IMR-90 (cell line): ENCODE measurements around the gene C1QTNF1. TPM values are rescaled to one million over a fixed set of nuclear protein-coding genes. Genes with fewer than 3 reads are reported as not detected.

Source experiments
- ATAC-seq: fragments of 200-7000 bp; cut with Tn5 transposase; 2 replicates; pipeline ENCODE4 v1.9.1; 2020; ENCODE audit warnings: low read depth, mild to moderate bottlenecking, moderate library complexity
- BruUV-seq: library from RNA; stranded (reverse); fragments of 400-500 nt; replicated peaks from 2 replicates; lab custom pipeline; 2021; lab: Mats Ljungman, UMichigan
- CTCF ChIA-PET: fragments of 300-600 bp; formaldehyde crosslinking; extraction: SDS; loops from one replicate; lab custom pipeline; 2021; ENCODE audit warnings: antibody characterized with exemption; lab: Yijun Ruan, JAX
- POLR2A ChIA-PET: fragments of 300-600 bp; sonication (Branson Sonifier 250); formaldehyde crosslinking; loops from one replicate; lab custom pipeline; 2022; ENCODE audit warnings: antibody characterized with exemption; ENCODE audit not compliant: unreplicated experiment; lab: Charles Lee
- DNase-seq: peaks from one replicate; pipeline ENCODE4 v3.0.0; 2013
- H2AFZ ChIP-seq: replicated peaks from 2 replicates; pipeline ENCODE3; 2013; ENCODE audit warnings: low read length, mild to moderate bottlenecking; ENCODE audit not compliant: poor library complexity
- H2AK5ac ChIP-seq: 2 replicates; pipeline ENCODE4 v1.6.1; 2013; ENCODE audit warnings: low read depth, low read length, inconsistent platforms
- H2AK9ac ChIP-seq: replicated peaks from 2 replicates; pipeline ENCODE3; 2013; ENCODE audit warnings: mild to moderate bottlenecking, low read depth, low read length, moderate library complexity; ENCODE audit not compliant: poor library complexity
- H2BK120ac ChIP-seq: 2 replicates; pipeline ENCODE4 v1.6.1; 2013; ENCODE audit warnings: low read depth, low read length, inconsistent platforms
- H2BK15ac ChIP-seq: 3 replicates; pipeline ENCODE4 v1.6.1; 2013; ENCODE audit warnings: low read depth, low read length, inconsistent platforms
- H2BK20ac ChIP-seq: 2 replicates; pipeline ENCODE4 v1.6.1; 2013; ENCODE audit warnings: low read depth, mild to moderate bottlenecking, inconsistent platforms, low read length, moderate library complexity
- H2BK5ac ChIP-seq: 2 replicates; pipeline ENCODE4 v1.6.1; 2013; ENCODE audit warnings: mild to moderate bottlenecking, low read depth, low read length, inconsistent platforms; ENCODE audit not compliant: poor library complexity, severe bottlenecking
- H3K14ac ChIP-seq: replicated peaks from 2 replicates; pipeline ENCODE4 v1.6.1; 2013; ENCODE audit warnings: low read depth, low read length, inconsistent platforms
- H3K18ac ChIP-seq: 2 replicates; pipeline ENCODE4 v1.6.1; 2013; ENCODE audit warnings: low read depth, low read length, control low read depth
- H3K23ac ChIP-seq: 2 replicates; pipeline ENCODE4 v1.6.1; 2013; ENCODE audit warnings: low read depth, low read length, inconsistent platforms
- H3K27ac ChIP-seq: 2 replicates; pipeline ENCODE4 v1.5.1; 2013; ENCODE audit warnings: mild to moderate bottlenecking, control low read depth, low read length; ENCODE audit not compliant: insufficient read depth
- H3K27me3 ChIP-seq: 2 replicates; pipeline ENCODE4 v1.6.1; 2013; ENCODE audit warnings: low read length; ENCODE audit not compliant: control insufficient read depth, insufficient read depth
- H3K36me3 ChIP-seq: 2 replicates; pipeline ENCODE4 v1.6.1; 2013; ENCODE audit warnings: low read length, mixed read lengths; ENCODE audit not compliant: control insufficient read depth, insufficient read depth
- H3K4ac ChIP-seq: 2 replicates; pipeline ENCODE4 v1.6.1; 2013; ENCODE audit warnings: low read depth, low read length, inconsistent platforms
- H3K4me1 ChIP-seq: 2 replicates; pipeline ENCODE4 v1.6.1; 2013; ENCODE audit warnings: low read length, mixed read lengths; ENCODE audit not compliant: control insufficient read depth, insufficient read depth
- H3K4me2 ChIP-seq: 2 replicates; pipeline ENCODE4 v1.6.1; 2013; ENCODE audit warnings: low read depth, mild to moderate bottlenecking, control low read depth, low read length, moderate library complexity
- H3K4me3 ChIP-seq: 2 replicates; pipeline ENCODE4 v1.5.1; 2013; ENCODE audit warnings: low read depth, mild to moderate bottlenecking, control low read depth, low read length, moderate library complexity; ENCODE audit not compliant: insufficient read depth
- H3K56ac ChIP-seq: 2 replicates; pipeline ENCODE4 v1.6.1; 2013; ENCODE audit warnings: low read length, inconsistent platforms; ENCODE audit not compliant: insufficient read depth; ENCODE audit errors: extremely low read depth
- H3K79me1 ChIP-seq, 2 experiments: 2 replicates each; pipeline ENCODE4 v1.6.1; 2013; ENCODE audit warnings: low read length in 2 of 2, inconsistent platforms in 1 of 2, low read depth in 1 of 2
- H3K9ac ChIP-seq: 2 replicates; pipeline ENCODE4 v1.6.1; 2013; ENCODE audit warnings: low read depth, low read length, control low read depth
- H3K9me1 ChIP-seq: 2 replicates; pipeline ENCODE4 v1.6.1; 2013; ENCODE audit warnings: low read length, inconsistent platforms; ENCODE audit not compliant: insufficient read depth
- H3K9me3 ChIP-seq: 2 replicates; pipeline ENCODE4 v1.6.1; 2013; ENCODE audit warnings: low read length; ENCODE audit not compliant: control insufficient read depth, insufficient read depth
- H4K20me1 ChIP-seq: 2 replicates; pipeline ENCODE4 v1.6.1; 2013; ENCODE audit warnings: low read length, inconsistent platforms; ENCODE audit not compliant: insufficient read depth
- H4K5ac ChIP-seq: 2 replicates; pipeline ENCODE4 v1.6.1; 2013; ENCODE audit warnings: mild to moderate bottlenecking, low read depth, low read length, control low read depth
- H4K8ac ChIP-seq, 2 experiments: 2 replicates each; pipeline ENCODE4 v1.6.1; 2013; ENCODE audit warnings: low read depth in 2 of 2, low read length in 2 of 2, control low read depth in 1 of 2, inconsistent platforms in 1 of 2
- H4K91ac ChIP-seq: 2 replicates; pipeline ENCODE4 v1.6.1; 2013; ENCODE audit warnings: low read depth, low read length, inconsistent platforms; ENCODE audit not compliant: insufficient read depth
- BHLHE40 ChIP-seq: fragments of 150-350 bp; IDR thresholded peaks from 2 replicates; pipeline ENCODE4 v1.6.1; 2016; ENCODE audit warnings: mild to moderate bottlenecking, low read depth, low read length
- CEBPB ChIP-seq: IDR thresholded peaks from 2 replicates; pipeline ENCODE4 v1.6.1; 2012; ENCODE audit warnings: low read depth, low read length, improper control_type of control experiment
- CHD1 ChIP-seq: IDR thresholded peaks from 2 replicates; pipeline ENCODE4 v1.6.1; 2012; ENCODE audit warnings: low read depth, low read length, improper control_type of control experiment
- ELK1 ChIP-seq: fragments of 150-350 bp; IDR thresholded peaks from 2 replicates; pipeline ENCODE4 v1.6.1; 2016; ENCODE audit warnings: low read depth, mild to moderate bottlenecking, low read length, moderate library complexity, borderline replicate concordance
- FOS ChIP-seq: fragments of 150-350 bp; IDR thresholded peaks from 2 replicates; pipeline ENCODE4 v1.6.1; 2016; ENCODE audit warnings: low read depth, low read length
- MAFK ChIP-seq: IDR thresholded peaks from 2 replicates; pipeline ENCODE4 v1.6.1; 2012; ENCODE audit warnings: low read depth, low read length, improper control_type of control experiment
- MAZ ChIP-seq: IDR thresholded peaks from 2 replicates; pipeline ENCODE4 v1.6.1; 2012; ENCODE audit warnings: low read depth, mild to moderate bottlenecking, low read length, improper control_type of control experiment, moderate library complexity, borderline replicate concordance
- NFE2L2 ChIP-seq: fragments of 150-350 bp; IDR thresholded peaks from 2 replicates; pipeline ENCODE4 v1.6.1; 2016; ENCODE audit warnings: low read depth, mild to moderate bottlenecking, low read length
- RAD21 ChIP-seq: IDR thresholded peaks from 2 replicates; pipeline ENCODE4 v1.6.1; 2012; ENCODE audit warnings: low read length, improper control_type of control experiment
- RCOR1 ChIP-seq: IDR thresholded peaks from 2 replicates; pipeline ENCODE4 v1.6.1; 2012; ENCODE audit warnings: mild to moderate bottlenecking, low read length, improper control_type of control experiment; ENCODE audit not compliant: insufficient replicate concordance
- RFX5 ChIP-seq: IDR thresholded peaks from 2 replicates; pipeline ENCODE4 v1.8.0; 2012; ENCODE audit warnings: low read depth, mild to moderate bottlenecking, low read length, moderate library complexity
- SMC3 ChIP-seq: fragments of 150-350 bp; IDR thresholded peaks from 2 replicates; pipeline ENCODE4 v1.6.1; 2016; ENCODE audit warnings: low read depth, mild to moderate bottlenecking, antibody characterized with exemption, low read length, moderate library complexity
- WGBS, 2 experiments: methylation state at CpG; one replicate each; pipeline versions ENCODE4 v1.1.5 to v1.1.7; 2013; ENCODE audit warnings: missing lambda C conversion rate in 2 of 2; ENCODE audit not compliant: insufficient read length in 1 of 2; ENCODE audit errors: extremely low coverage in 2 of 2; 5-methylcytosine and 5-hydroxymethylcytosine counted together
- dilution Hi-C: fragments of 300-500 bp; cut with HindIII; formaldehyde crosslinking; loops from one replicate; pipeline ENCODE4 v1.14.3; 2018; ENCODE audit warnings: low sequenced_read_pairs; ENCODE audit not compliant: unreplicated experiment
- in situ Hi-C: fragments of 300-500 bp; cut with MboI; formaldehyde crosslinking; loops from 3 replicates; pipeline ENCODE4 v1.14.3; 2019; ENCODE audit warnings: low sequenced_read_pairs, inconsistent platforms, mixed read lengths
- intact Hi-C: fragments of 100-400 bp; cut with micrococcal nuclease; formaldehyde crosslinking; loops from 2 replicates; pipeline ENCODE4 v1.10.0; 2022
- polyA plus RNA-seq, 3 experiments: library from polyadenylated mRNA; depleted of rRNA; stranded (reverse); fragments of >200 nt; gene quantifications; 2 replicates each; pipeline ENCODE4 v1.2.3, GENCODE V29; 2012; ENCODE audit warnings: low replicate concordance in 1 of 3
- total RNA-seq: library from RNA; depleted of rRNA; stranded (reverse); fragments of >200 nt; gene quantifications from 2 replicates; pipeline ENCODE4 v1.2.3, GENCODE V29; 2012

Gene C1QTNF1
- total and polyA plus RNA-seq, 2 of the 4 experiments (the other 2 are of a cell fraction): 3.4 to 8.4 TPM

GRCh38 chr17:78992542-78993212, 31.3 kb upstream of the C1QTNF1 start:
- no peak overlapping the region for H4K91ac ChIP-seq
- no peak for DNase-seq
- no peak overlapping the region for H3K4me2 ChIP-seq
- H3K4me3 ChIP-seq: no peak overlapping the region
- H2BK15ac ChIP-seq: no peak overlapping the region
- H2BK120ac ChIP-seq: no peak overlapping the region
- H3K9ac ChIP-seq: peak overlapping the region; percentile 55; the same call in 1 of the 2 replicates
- in situ Hi-C loops (no loop called here), dilution Hi-C loops (no loop called here), intact Hi-C loops (no loop called here)
- peak; percentile 10; the same call in 1 of the 2 replicates for ATAC-seq
- H3K23ac ChIP-seq: no peak overlapping the region
- H2AFZ ChIP-seq: no peak overlapping the region
- ChIA-PET CTCF (interaction anchor here (0.7 kb wide), 1 partner anchor 418 kb away, joined by 3 read pairs; no protein-coding TSS in a partner anchor), POLR2A (no interaction called here)
- no peak overlapping the region for H2BK5ac ChIP-seq
- no peak overlapping the region for H4K5ac ChIP-seq
- no peak overlapping the region for H3K14ac ChIP-seq
- no peak overlapping the region for H3K4ac ChIP-seq
- no CpG with 5 or more reads among the region's 12 CpGs for WGBS, 2 experiments
- TF ChIP-seq ELK1 (no peak), SMC3 (no peak), MAZ (no peak), BHLHE40 (no peak), RFX5 (no peak), CEBPB (no peak), MAFK (no peak), RCOR1 (no peak), FOS (no peak), CHD1 (no peak), RAD21 (no peak), NFE2L2 (no peak)
- H3K27me3 ChIP-seq: no peaks in the 10 kb centered on the region
- no peak overlapping the region for H3K56ac ChIP-seq
- H3K27ac ChIP-seq: no peak overlapping the region
- H3K79me1 ChIP-seq: peaks cover 18 to 45% of the 10 kb centered on the region in 2 experiments
- H3K18ac ChIP-seq: no peak overlapping the region
- BruUV-seq: no TSS peak
- no peaks in the 10 kb centered on the region for H3K9me1 ChIP-seq
- H3K9me3 ChIP-seq: no peaks in the 10 kb centered on the region
- H2AK5ac ChIP-seq: no peak overlapping the region
- peaks cover 19% of the 10 kb centered on the region for H4K20me1 ChIP-seq
- no peak overlapping the region for H2BK20ac ChIP-seq
- no peak overlapping the region for H4K8ac ChIP-seq
- H3K4me1 ChIP-seq: no peaks in the 10 kb centered on the region
- H2AK9ac ChIP-seq: no peak overlapping the region
- H3K36me3 ChIP-seq: peaks cover 64% of the 10 kb centered on the region
